NCI-H2171 treated with DMSO at 0.1 percent for 48 hours (cell line): Measurements from ENCODE around the gene DRAM1.
"Not testable (repeated sequence)": the region's sequence is repeated elsewhere in the genome, so short reads cannot be mapped to it uniquely, and the experiment has no call there.

Experiments
- DNase-seq: peaks from one replicate; lab custom pipeline; 2025; lab: John Stamatoyannopoulos, UW

Gene DRAM1

DNA sequence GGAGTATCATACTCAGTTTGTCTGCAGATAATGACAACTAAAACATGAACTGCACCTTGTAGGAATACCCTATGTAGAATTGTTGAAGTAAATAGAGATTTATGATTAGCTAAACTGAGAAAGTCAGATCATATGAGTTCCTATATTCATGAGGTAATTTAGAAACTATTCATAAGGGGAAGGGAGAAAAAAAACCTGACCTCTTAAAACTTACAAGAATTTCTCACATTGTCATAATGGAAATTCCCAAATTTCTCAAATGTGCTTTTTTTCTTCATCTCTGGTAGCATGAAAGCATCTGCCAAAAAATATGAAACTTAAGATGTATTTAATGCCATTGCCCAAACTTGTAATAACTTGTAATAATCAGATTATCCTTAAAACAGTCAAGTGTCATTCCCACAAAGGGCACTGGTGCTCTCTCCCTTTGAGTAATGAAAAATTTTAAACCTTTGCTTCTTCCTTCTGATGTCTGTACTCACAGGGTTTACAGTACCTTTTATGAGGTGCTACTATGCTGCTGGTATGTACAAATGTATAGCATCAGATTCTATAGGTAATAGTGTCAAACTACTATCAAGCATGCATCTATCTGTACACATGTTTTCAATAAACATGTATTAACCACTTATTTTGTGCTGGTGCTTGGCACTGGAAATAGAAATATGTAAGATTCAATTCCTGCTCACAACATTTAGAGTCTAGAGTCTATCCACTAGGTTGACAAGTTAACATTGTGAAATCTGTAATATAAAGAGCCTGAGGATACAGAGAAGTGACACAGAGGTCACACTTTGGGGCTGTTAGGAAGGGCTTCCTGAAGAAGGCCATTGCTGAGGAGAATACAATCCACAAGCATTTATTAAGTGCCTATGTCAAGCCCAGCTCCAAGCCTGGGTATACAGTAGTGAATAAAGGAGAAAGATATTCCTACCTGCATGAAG lies 17.4 kb upstream of the DRAM1 start:
- no peak for DNase-seq

DNA sequence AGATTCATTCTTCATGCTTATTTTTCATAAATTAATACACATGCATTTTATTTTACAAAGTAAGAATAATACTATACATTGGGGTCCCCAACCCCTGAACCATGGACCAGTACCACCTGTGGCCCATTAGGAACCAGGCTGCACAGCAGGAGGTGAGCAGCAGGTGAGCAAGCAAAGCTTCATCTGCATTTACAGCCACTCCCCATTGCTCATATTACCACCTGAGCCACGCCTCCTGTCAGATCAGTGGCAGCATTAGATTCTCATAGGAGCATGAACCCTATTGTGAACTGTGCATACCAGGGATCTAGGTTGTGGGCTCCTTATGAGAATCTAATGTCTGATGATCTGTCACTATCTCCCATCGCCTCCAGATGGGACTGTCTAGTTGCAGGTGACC lies 15.7 kb upstream of the DRAM1 start:
- DNase-seq = peak; percentile 4

DNA sequence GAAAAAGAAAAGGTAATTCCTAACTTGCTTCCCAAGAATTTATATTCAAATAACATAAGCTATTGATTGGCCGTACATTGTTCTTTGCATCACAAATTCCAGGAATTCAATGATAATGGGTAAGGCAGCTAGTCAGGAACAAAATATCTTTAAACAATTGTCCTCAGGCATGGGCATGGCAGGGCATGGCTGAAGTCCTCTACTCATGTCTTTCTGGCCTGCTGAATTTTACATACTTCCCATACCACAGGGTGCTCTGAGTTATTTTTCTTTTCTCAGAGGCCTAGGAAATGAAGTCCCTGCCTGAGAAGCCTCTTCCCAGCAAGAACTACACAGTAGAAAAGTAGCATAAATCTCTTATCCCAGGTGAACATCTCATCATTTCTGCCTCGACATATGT lies 15.1 kb upstream of the DRAM1 start:
- DNase-seq = no peak

DNA sequence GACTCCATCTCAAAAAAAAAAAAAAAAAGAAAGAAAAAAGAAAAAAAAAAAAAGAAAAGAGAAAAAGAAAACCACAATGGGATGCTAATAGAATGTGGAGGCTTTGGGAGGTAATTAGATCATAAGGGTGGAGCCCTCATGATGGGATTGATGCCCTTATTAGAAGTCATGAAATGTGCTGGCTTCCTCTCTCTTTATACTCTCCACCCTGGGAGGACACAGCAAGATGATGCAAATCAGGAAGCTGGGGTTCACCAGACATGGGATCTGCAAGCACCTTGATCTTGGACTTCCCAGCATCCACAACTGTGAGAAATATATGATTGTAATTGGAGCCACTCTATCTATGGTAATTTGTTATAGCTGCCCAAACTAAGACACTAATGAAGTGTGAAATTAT lies 13.4 kb upstream of the DRAM1 start:
- DNase-seq = no peak

DNA sequence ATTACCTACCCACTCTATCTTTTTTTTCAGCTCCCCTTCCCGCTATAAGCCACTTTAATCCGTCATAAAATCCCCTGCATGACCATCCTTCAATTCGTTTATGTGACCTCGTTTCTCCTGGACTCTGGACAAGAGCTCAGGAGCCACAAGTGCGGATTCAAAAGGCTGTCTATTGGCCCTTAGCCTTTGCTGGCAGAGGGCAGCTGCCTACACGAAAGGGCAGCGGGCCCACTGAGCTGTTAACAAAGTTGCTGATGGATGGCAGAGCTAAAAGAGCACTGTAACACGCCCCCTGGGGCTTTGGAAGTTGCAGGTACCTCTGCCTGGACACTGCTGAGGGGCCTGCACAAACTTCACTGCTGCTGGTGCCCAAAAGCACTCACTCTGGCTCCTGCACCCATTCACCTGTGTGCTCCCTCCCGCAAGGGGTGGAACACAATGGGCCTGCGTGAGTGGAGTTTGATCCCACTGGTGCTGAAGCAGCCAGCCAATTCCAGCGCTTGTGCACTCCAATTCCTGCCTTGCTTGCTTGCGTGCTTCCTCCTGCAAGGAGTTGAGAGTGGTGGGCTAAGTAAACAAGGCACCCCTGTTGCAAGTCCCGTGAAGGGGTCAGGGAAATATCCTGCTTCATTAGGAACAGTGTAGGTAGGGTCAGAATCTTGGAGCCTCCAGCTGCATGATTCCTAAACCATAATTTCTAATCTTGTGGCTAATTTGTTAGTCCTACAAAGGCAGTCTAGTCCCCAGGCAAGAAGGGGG lies 10.6 kb upstream of the DRAM1 start:
- DNase-seq = no peak

DNA sequence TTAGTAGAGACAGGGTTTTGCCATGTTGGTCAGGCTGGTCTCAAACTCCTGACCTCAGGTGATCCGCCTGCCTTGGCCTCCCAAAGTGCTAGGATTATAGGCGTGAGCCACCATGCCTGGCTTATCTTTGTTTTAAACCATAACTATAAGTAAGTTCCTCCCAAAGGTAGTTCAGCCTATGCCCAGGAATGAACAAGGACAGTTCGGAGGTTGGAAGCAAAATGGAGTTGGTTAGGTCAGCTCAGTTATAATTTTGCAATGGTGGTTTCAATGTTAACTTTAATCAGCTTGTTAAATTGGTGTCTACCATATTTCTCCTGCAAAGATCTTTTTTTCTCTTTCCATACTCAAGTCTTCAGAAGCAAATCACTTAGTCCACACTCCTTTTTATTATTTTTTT lies 9.8 kb upstream of the DRAM1 start:
- not testable (repeated sequence) for DNase-seq

DNA sequence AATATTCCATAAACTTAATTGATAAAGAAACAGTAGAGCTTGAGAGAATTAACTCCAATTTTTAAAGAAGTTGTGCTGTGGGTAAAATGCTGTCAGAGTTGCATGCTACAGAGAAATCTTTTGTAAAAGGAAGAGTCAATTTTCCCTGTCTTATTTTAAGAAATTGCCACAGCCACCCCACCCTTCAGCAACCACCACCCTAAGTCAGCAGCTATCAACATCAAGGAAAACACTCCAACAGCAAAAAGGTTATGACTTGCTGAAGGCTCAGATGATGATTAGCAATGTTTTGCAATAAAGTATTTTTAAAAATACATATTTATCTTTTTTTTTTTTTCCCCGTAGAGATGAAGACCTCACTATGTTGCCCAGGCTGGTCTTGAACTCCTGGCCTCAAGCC lies 6.5 kb upstream of the DRAM1 start:
- no peak for DNase-seq

DNA sequence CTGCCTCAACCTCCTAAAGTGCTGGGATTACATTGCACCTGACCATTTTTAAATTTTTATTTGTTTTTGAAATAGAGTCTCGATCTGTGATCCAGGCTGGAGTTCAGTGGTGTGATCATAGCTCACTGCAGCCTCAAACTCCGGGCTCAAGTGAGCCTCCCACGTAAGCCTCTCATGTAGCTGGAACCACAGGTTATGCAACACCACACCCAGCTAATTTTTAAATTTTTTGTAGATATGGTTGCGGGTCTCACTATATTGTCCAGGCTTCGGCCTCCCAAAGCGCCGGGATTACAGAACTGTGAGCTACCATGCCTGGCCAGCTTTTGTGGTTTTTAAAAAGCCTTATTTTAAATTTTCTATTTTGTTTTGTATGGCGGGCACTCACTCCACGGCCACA lies 2.2 kb upstream of the DRAM1 start:
- no peak for DNase-seq

DNA sequence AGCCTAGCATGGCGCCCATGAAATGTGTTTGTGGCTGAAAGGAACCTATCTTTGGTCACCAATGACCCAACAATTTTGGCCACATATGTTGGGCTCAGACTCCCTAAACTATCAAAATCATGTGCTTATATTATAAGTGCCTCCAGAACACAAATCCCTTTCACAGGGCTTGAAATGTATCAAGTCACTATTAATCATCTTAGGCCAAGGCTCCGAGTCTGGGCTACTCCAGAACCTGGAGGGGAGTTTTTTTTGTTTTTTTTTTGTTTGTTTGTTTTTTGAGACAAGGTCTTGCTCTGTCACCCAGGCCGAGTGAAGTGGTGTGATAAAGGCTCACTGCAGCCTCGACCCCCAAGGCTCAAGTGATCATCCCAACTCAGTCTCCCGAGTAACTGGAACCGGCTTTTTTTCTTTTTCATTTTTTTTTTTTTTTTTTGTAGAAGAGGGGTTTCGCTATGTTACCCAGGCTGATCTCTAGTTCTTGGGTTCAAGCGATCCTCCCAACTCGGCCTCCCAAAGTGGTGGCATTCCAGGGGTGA lies 989 bp upstream of the DRAM1 start:
- no peak for DNase-seq

DNA sequence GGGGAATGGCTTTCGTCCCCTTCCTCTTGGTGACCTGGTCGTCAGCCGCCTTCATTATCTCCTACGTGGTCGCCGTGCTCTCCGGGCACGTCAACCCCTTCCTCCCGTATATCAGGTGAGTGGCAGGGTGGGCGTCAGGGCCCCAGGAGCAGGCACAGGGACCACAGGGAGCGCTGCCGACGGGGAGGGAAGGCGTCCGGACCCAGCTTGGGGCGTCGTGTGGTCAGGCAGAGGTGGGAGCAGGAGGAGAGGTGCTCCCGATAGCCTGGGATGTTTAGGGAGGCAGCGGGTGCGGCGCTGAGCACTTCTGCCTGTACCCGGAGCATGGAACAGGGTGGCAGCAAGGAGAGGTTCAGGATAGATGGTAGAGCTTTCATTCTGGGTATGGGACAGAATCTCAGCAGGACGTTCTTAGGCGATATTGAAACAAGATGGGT lies 444 bp downstream of the DRAM1 start:
- DNase-seq = no peak

DNA sequence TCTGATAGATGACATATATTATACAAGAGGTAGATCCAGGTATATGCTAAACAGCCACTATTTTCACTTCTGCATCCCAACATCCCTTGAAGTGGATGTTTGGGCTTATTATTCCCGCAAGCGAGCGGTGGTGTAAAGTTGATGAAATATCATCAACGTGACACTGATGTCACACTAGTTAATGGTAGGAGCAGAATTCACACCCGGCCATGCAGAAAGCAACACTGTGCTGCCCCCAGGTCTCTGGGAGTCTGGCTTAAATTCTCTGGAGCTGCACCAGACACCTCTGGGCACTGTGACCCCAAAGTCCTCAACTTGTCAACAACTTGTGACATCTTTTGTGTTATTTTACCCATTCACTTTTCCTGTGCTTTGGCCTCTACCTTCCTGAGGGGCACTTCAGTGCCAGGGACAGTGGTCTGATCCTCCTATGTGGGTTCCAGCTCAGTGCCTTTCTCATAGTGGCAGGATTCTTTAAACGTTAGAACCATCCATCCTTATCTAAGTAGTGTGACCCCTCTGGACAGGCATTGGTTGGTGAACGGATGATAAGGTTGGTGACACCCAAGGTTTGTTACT lies 952 bp downstream of the DRAM1 start:
- DNase-seq = no peak

DNA sequence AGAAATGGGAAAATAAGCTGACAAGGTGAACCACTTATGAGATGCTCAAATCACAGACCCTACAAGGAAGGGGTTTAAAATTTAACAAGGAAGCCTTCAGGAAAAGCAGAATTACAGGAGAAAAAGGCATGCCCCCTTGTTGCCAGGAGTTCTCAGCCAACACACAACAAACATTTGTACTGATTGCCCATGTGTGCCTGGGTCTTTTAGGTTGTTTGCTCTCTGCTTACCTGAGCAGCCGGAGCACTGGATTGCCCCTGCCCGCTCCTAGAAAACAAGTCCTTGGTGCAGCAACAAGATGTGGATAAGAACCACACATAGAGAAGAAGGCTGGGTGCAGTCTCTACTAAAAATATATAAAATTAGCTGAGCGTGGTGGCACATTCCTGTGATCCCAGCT lies 3.4 kb downstream of the DRAM1 start:
- no peak for DNase-seq

DNA sequence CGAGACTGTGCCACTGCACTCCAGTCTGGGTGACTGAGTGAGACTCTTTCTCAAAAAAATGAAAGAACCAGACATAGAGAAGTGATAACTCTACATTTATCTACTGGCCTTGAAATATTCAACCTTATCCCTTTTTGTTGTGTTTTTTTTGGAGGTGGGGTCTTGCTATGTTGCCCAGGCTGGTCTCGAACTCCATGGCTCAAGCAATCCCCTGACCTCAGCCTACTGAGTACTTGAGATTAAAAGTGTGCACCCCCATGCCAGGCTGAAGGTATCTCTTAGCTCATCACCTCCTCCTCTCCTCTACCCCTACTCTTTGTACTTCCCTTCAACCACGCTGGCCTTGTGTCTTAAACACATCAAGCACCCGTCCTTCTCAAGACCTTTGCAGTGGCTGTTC lies 3.8 kb downstream of the DRAM1 start:
- no peak for DNase-seq

DNA sequence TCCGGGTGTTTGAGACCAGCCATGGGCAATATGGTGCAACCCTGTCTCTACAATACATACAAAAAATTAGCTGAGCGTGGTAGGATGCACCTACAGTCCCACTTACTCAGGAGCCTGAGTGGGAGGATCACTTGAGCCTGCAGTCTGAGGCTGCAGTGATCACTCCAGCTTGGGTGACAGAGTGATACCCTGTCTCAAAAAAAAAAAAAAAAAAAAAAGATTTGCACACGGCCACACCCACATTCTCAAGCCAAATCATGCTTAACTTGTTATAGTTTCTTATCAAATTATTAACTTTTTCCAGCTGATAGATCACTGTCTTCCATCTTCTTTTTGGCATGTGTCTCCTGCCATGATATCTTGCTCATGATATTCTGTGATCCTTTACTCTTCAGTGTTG lies 6.8 kb downstream of the DRAM1 start:
- DNase-seq = no peak

DNA sequence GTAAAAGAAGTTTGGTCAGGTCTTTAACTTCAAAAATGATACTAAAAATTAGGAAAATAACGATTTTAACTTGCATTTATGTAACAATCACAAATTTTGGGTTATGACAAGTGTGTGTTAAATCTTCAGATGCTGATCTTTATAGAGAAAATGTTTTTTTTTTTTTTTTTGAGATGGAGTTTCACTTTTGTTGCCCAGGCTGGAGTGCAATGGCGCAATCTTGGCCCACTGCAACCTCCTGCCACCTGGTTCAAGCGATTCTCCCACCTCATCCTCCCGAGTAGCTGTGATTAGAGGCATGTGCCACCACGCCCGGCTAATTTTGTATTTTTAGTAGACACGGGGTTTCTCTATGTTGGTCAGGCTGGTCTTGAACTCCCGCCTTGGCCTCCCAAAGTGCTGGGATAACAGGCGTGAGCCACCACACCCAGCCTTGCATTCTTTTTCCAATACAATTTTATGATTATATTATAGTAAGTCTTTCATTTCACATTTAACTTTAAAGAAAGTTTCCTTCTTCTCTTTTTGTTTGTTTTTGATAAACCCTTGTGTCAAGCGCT lies 7.5 kb downstream of the DRAM1 start:
- not testable (repeated sequence) for DNase-seq

DNA sequence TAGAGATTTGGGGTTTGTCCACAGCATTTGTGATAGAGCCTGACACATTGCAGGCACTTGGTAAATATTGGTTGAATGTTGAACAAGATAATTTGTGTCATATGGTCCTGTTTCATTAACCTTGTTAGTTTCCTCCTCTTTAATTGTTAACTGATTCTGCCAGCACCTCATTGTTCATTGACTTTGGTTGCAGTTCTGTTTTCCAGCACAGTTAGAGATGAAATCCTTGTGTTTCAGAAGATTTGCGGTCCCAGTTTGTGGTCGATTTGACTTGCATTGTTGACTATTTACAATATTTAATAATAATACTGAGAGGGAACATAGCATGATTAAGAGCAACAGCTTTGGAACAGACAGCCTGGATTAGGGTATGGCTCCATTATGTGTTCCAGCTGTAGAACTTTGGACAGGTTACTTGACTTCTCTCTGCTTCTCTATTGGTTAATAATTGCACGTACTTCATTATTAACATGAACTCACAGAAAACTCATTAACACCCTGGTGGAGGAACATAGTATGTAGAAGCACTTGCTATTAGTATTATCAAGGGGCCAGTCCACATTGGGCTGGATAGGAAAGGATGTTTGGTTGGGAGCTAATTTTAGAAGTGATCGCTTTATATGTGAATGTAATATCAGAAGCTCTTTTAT lies 8.7 kb downstream of the DRAM1 start:
- DNase-seq = no peak

DNA sequence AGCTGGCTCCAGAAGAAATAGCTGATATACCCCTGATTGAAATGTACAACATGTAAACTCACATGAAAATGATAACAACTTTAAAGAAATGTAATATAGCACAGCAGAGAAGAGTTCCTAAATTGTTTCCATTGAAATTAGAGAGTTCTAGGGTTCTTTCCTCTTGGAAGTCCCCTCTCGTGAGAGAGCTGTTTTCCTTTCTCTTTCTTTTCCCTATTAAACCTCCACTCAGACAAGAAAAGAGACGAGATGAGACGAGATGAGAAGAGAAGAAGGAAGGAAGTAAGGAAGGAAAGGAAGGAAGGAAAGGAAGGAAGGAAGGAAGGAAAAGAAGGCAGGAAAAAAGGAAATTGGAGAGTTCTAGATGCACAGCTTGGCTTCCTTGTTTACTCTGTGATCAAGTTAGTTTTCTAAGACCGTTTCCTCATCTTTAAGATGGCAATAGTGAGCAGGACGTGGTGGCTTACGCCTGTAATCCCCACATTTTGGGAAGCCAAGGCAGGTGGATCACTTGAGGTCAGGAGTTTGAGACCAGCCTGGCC lies 11.9 kb downstream of the DRAM1 start:
- DNase-seq = no peak

DNA sequence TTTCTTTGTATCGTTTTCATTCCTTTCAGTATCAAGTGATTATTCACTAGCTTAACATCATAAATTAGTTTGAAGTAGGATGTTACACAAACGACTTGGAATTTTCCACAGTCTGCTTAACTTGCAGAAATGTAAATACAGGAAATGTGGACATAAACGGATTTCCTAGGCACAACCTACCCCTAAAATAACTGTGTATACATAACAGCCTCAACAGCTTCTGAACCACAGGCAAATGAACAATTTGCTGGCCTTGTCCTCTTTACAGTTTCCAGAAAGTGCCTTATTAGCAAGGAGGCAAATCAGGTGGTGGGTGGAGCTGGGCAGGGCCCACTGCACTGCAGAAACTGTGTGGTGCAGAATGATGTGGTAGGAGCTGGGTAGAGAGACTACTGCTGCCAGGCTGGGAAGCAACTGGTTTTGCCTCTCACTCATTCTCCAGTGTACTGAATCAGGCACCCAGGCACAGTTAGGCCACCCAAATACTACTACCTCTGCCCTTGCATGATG lies 14.1 kb downstream of the DRAM1 start:
- DNase-seq = no peak

DNA sequence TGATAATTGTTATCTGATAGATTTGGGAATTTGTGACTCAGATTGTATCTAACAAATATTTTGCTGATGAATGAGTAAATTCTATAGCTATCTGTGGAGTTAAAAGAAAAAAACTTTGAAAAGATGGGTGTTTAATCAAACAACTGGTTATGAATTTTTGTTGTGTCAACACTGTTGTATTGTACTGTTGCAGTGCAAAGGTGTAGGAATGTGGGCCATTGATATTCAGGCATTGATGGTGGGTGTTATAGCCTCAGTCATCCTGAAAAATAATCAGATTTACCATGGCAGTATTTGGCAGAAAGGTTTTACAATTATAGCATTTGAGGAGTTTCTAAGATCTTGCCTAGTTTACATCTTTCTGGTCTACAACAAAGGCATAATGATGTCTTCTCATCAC lies 15.4 kb downstream of the DRAM1 start:
- DNase-seq = no peak

DNA sequence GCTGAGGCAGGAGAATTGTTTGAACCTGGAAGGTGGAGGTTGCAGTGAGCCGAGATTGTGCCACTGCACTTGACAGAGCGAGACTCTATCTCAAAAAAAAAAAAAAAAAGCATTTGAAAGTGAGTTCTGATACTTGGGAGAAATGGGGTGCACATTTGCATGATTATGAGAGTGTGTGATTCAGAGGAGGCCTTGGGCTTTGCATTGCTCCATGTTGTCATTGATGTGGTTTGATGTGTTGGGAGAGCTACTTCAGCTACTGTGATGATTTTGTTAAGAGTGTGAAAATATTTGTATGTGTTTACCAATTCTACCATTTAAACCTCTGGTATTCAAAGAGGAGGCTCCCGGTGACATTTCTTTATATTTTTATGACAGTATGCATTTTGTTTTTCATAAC lies 24.4 kb downstream of the DRAM1 start:
- DNase-seq = no peak

DNA sequence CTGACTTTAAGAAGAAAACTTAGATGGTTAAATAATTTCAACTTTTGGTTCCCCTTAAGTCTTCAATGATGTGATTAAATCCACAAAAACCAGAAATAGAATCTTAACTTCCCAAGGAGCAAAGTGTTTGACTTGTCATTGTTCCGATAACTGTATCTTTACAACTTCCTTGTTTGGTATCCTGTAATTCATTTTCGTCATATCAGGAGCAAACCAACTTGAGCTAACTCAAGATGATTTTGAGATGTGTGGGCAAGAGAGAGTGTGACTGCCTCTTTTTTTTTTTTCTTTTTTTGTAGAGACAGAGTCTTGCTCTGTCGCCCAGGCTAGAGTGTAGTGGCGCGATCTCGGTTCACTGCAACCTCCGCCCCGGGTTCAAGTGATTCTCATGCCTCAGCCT lies 25.3 kb downstream of the DRAM1 start:
- no peak for DNase-seq
